ENCODE measurements around the gene ATG16L1. TPM values are rescaled to one million over a fixed set of nuclear protein-coding genes. Genes with fewer than 3 reads are reported as not detected.

ATG16L1 gene
- total RNA-seq, 1 experiment from 2014 or later: 52.3 TPM

- ATAC-seq: no peak
- in situ Hi-C loops (cut with HindIII; ENCODE audit: low pct_unique_long_range_greater_than_20kb, low sequenced_read_pairs): no loop called here
- Histone ChIP-seq H3K36me3 (ENCODE audit: control insufficient read depth, insufficient read depth, low read length) (no peaks in the 10 kb centered on the region), H3K4me1 (ENCODE audit: control insufficient read depth, insufficient read depth, low read length) (no peaks in the 10 kb centered on the region), H3K27me3 (ENCODE audit: control insufficient read depth, insufficient read depth, low read length) (no peaks in the 10 kb centered on the region), H3K9me3 (ENCODE audit: control insufficient read depth, insufficient read depth, low read depth, low read length) (no peaks in the 10 kb centered on the region), H3K4me3 (ENCODE audit: low read depth in 2 of 2, low read length in 2 of 2) (no peak overlapping the region), H3K27ac (ENCODE audit: low read length) (no peak overlapping the region)
- ChIA-PET CTCF (no interaction called here), POLR2A (no interaction called here)
- TF ChIP-seq POLR2AphosphoS5 (IDR thresholded peaks at IDR 0.05; ENCODE audit: low read depth, low read length): no peak
- TF ChIP-seq TCF7L2 (IDR thresholded peaks at IDR 0.05; ENCODE audit: low read depth, low read length): no peak
- TF ChIP-seq, protein P1, sequence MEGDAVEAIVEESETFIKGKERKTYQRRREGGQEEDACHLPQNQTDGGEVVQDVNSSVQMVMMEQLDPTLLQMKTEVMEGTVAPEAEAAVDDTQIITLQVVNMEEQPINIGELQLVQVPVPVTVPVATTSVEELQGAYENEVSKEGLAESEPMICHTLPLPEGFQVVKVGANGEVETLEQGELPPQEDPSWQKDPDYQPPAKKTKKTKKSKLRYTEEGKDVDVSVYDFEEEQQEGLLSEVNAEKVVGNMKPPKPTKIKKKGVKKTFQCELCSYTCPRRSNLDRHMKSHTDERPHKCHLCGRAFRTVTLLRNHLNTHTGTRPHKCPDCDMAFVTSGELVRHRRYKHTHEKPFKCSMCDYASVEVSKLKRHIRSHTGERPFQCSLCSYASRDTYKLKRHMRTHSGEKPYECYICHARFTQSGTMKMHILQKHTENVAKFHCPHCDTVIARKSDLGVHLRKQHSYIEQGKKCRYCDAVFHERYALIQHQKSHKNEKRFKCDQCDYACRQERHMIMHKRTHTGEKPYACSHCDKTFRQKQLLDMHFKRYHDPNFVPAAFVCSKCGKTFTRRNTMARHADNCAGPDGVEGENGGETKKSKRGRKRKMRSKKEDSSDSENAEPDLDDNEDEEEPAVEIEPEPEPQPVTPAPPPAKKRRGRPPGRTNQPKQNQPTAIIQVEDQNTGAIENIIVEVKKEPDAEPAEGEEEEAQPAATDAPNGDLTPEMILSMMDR (IDR thresholded peaks at IDR 0.05): no peak
- DNase-seq (ENCODE audit: low read depth, low spot score): no peak
- BruUV-seq (replicated peaks): no TSS peak
- intact Hi-C loops (cut with micrococcal nuclease; ENCODE audit: unreplicated experiment): no loop called here
Measured at GRCh38 chr2:233329489-233330135, 78.1 kb downstream of the ATG16L1 start.

DNA sequence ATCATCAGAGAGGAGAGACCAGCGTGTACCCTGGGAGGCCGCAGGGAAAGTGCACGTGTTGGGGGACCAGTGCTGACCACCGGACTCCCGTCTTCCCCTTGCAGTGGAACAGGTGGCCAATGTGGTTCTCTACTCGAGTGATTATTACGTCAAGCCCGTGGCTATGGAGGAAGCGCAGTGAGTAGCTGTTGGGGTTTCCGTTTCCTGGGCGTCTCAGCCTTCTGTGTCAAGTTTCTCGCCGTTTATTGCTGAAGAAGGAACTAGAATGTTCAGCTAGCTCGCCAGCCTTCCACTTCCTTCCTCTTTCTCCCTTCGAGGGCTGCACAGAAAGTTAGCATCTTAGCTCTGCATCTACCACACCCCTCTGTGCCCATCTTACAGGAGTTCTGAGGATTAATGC is 80.1 kb downstream of the ATG16L1 start:
- H3K36me3 ChIP-seq (ENCODE audit: control insufficient read depth, insufficient read depth, low read length): no peaks in the 10 kb centered on the region
- DNase-seq (ENCODE audit: low read depth, low spot score) (no peak), ATAC-seq (no peak)
- H3K27ac ChIP-seq (ENCODE audit: low read length): no peak overlapping the region
- intact Hi-C loops (cut with micrococcal nuclease; ENCODE audit: unreplicated experiment) (no loop called here), in situ Hi-C loops (cut with HindIII; ENCODE audit: low pct_unique_long_range_greater_than_20kb, low sequenced_read_pairs) (no loop called here)
- ChIA-PET POLR2A (no interaction called here), CTCF (no interaction called here)
- BruUV-seq (replicated peaks): no TSS peak
- H3K27me3 ChIP-seq (ENCODE audit: control insufficient read depth, insufficient read depth, low read length): no peaks in the 10 kb centered on the region
- TF ChIP-seq, protein P1 (IDR thresholded peaks at IDR 0.05): no peak
- TF ChIP-seq TCF7L2 (IDR thresholded peaks at IDR 0.05; ENCODE audit: low read depth, low read length) (no peak), POLR2AphosphoS5 (IDR thresholded peaks at IDR 0.05; ENCODE audit: low read depth, low read length) (no peak), SIN3A (IDR thresholded peaks at IDR 0.05; ENCODE audit: borderline replicate concordance, insufficient read depth, low read depth, low read length) (no peak), REST (IDR thresholded peaks at IDR 0.05; ENCODE audit: insufficient read depth in 1 of 2, low read depth in 2 of 2, low read length in 1 of 2) (no peak)
- H3K4me3 ChIP-seq (ENCODE audit: low read depth in 2 of 2, low read length in 2 of 2): no peak overlapping the region
- H3K4me1 ChIP-seq (ENCODE audit: control insufficient read depth, insufficient read depth, low read length): no peaks in the 10 kb centered on the region
- no peaks in the 10 kb centered on the region for H3K9me3 ChIP-seq (ENCODE audit: control insufficient read depth, insufficient read depth, low read depth, low read length)
